GM12878 (cell line): ENCODE data around the gene SLC26A1. TPM values are rescaled to one million over a fixed set of nuclear protein-coding genes. Genes with fewer than 3 reads are reported as not detected.
"Not testable (repeated sequence)": the region's sequence is repeated elsewhere in the genome, so short reads cannot be mapped to it uniquely, and the experiment has no call there.

ENCODE experiments used
- ATAC-seq: fragments of 200-7000 bp; cut with Tn5 transposase; 3 replicates; pipeline ENCODE4 v1.9.1; 2020; ENCODE audit warnings: mild to moderate bottlenecking, moderate library complexity
- BruUV-seq: library from RNA; stranded (reverse); fragments of 400-500 nt; replicated peaks from 2 replicates; lab custom pipeline; 2021; lab: Mats Ljungman, UMichigan
- CTCF ChIA-PET: fragments of 300-600 bp; sonication (Branson Sonifier 250); formaldehyde crosslinking; extraction: SDS; loops from one replicate; lab custom pipeline; 2021; ENCODE audit warnings: inconsistent platforms; lab: Yijun Ruan, JAX
- POLR2A ChIA-PET: fragments of 350-600 bp; formaldehyde crosslinking; extraction: SDS; loops from one replicate; lab custom pipeline; 2021; ENCODE audit warnings: inconsistent platforms; lab: Charles Lee
- RAD21 ChIA-PET: fragments of 300-600 bp; sonication (Branson Sonifier 250); formaldehyde crosslinking; loops from one replicate; lab custom pipeline; 2023; ENCODE audit warnings: antibody characterized with exemption; ENCODE audit not compliant: unreplicated experiment; lab: Charles Lee
- SMC1A ChIA-PET: fragments of 300-600 bp; sonication (Branson Sonifier 250); formaldehyde crosslinking; loops from one replicate; lab custom pipeline; 2023; ENCODE audit not compliant: unreplicated experiment, uncharacterized antibody; lab: Charles Lee
- DNase-seq: peaks from one replicate; pipeline ENCODE4 v3.0.0-alpha.2; 2011; ENCODE audit warnings: low read depth, low spot score
- FAIRE-seq: peaks from 3 replicates; lab custom pipeline; 2011; peaks lifted over from hg19 to GRCh38; lab: Jason Lieb, UNC
- H2AFZ ChIP-seq: 2 replicates; pipeline ENCODE4 v1.6.0; 2011; ENCODE audit warnings: low read depth, low read length, control low read depth; ENCODE audit not compliant: control insufficient read depth
- H3K27ac ChIP-seq: 2 replicates; pipeline ENCODE4 v1.5.1; 2011; ENCODE audit warnings: control low read depth; ENCODE audit not compliant: control insufficient read depth, insufficient read depth
- H3K27me3 ChIP-seq, 2 experiments: replicated peaks in 1 of 2; 2 replicates each; pipeline versions ENCODE4 v1.6.0 to v1.6.1; 2011; ENCODE audit warnings: low read length in 1 of 2; ENCODE audit not compliant: control insufficient read depth in 2 of 2, insufficient read depth in 2 of 2
- H3K36me3 ChIP-seq, 2 experiments: 2 replicates each; pipeline ENCODE4 v1.5.1; 2011; ENCODE audit warnings: low read length in 1 of 2; ENCODE audit not compliant: control insufficient read depth in 2 of 2, insufficient read depth in 2 of 2
- H3K4me1 ChIP-seq: 2 replicates; pipeline ENCODE4 v1.6.1; 2011; ENCODE audit warnings: mild to moderate bottlenecking, low read length, moderate library complexity, mixed read lengths; ENCODE audit not compliant: control insufficient read depth, insufficient read depth
- H3K4me2 ChIP-seq: 2 replicates; pipeline ENCODE4 v1.6.0; 2011; ENCODE audit warnings: control low read depth; ENCODE audit not compliant: control insufficient read depth, insufficient read depth
- H3K4me3 ChIP-seq: fragments of 200-600 bp; sonication (generic); 2 replicates; pipeline ENCODE4 v1.5.1; 2016
- H3K79me2 ChIP-seq: 2 replicates; pipeline ENCODE4 v1.6.0; 2011; ENCODE audit warnings: low read length; ENCODE audit not compliant: control insufficient read depth, insufficient read depth
- H3K9ac ChIP-seq: 2 replicates; pipeline ENCODE4 v1.8.0; 2011; ENCODE audit warnings: low read length, control low read depth, mixed read lengths; ENCODE audit not compliant: control insufficient read depth, insufficient read depth
- H3K9me3 ChIP-seq: replicated peaks from 3 replicates; pipeline ENCODE4 v1.5.1; 2011; ENCODE audit warnings: mild to moderate bottlenecking, low read length; ENCODE audit not compliant: control insufficient read depth, insufficient read depth
- H4K20me1 ChIP-seq: 2 replicates; pipeline ENCODE4 v1.6.0; 2011; ENCODE audit not compliant: control insufficient read depth, insufficient read depth
- BACH1 ChIP-seq: fragments of 450-650 bp; IDR thresholded peaks from 2 replicates; pipeline ENCODE4 v1.6.1; 2017; ENCODE audit warnings: mild to moderate bottlenecking, borderline replicate concordance
- MEF2B ChIP-seq: fragments of 450-650 bp; IDR thresholded peaks from 2 replicates; pipeline ENCODE4 v1.6.1; 2018; ENCODE audit warnings: mild to moderate bottlenecking, moderate library complexity; ENCODE audit not compliant: partially characterized antibody, poor library complexity, severe bottlenecking
- STAT1 ChIP-seq: fragments of 450-650 bp; conservative IDR thresholded peaks from 2 replicates; pipeline ENCODE4 v1.6.1; 2014; ENCODE audit warnings: antibody characterized with exemption, mild to moderate bottlenecking
- WGBS: methylation state at CpG from one replicate; pipeline ENCODE4 v1.1.6; 2016; ENCODE audit warnings: low lambda C conversion rate; ENCODE audit not compliant: insufficient replicate concordance, insufficient coverage; ENCODE audit errors: missing lambda C conversion rate; 5-methylcytosine and 5-hydroxymethylcytosine counted together
- in situ Hi-C: fragments of 300-500 bp; cut with MboI; formaldehyde crosslinking; loops from 9 replicates; pipeline ENCODE4 v1.14.3; 2018; ENCODE audit warnings: mixed read lengths
- intact Hi-C: fragments of 100-400 bp; cut with micrococcal nuclease; formaldehyde crosslinking; loops from one replicate; pipeline ENCODE4 v1.14.2; 2022; ENCODE audit not compliant: unreplicated experiment
- polyA plus RNA-seq, 11 experiments: library from polyadenylated mRNA; depleted of rRNA in 4 of 11; unstranded in 6 of 11; stranded (reverse) in 5 of 11; fragments of >200 nt; fragmentation: Nextera tagmentation in 4 of 11; fragmentation: Illumina TruSeq in 1 of 11; extraction: Ambion mirVana in 4 of 11; extraction: Trizol in 1 of 11; gene quantifications; 1 replicate in 1 of 11; 2 replicates in 10 of 11; pipeline versions ENCODE4 v1.2.1 to v1.2.3, GENCODE V29; 2011 to 2016; ENCODE audit warnings: inconsistent platforms in 2 of 11, missing spikeins in 2 of 11, low read depth in 1 of 11
- total RNA-seq, 4 experiments: library from RNA; depleted of rRNA in 3 of 4; stranded (reverse); fragments of >200 nt in 3 of 4; fragmentation: Illumina TruSeq in 1 of 4; extraction: Trizol in 1 of 4; gene quantifications; 2 replicates each; pipeline versions ENCODE4 v1.2.1 to v1.2.3, GENCODE V29; 2013 to 2021
- TF ChIP-seq, protein P1 (sequence below): fragments of 150-350 bp; IDR thresholded peaks from 2 replicates; pipeline ENCODE4 v1.6.1; 2014; ENCODE audit warnings: mild to moderate bottlenecking, low read depth, low read length
- TF ChIP-seq, protein P2 (sequence below): fragments of 450-650 bp; formaldehyde crosslinking; IDR thresholded peaks from 2 replicates; pipeline ENCODE4 v1.5.0; 2022; ENCODE audit warnings: mild to moderate bottlenecking, missing genetic modification characterization

Gene SLC26A1
- total and polyA plus RNA-seq, 10 of the 15 experiments (the other 5 are each of a cell fraction or from before 2014, with no cell fraction given): 0.05 to 0.96 (median 0.28) TPM; not detected in 5

DNA sequence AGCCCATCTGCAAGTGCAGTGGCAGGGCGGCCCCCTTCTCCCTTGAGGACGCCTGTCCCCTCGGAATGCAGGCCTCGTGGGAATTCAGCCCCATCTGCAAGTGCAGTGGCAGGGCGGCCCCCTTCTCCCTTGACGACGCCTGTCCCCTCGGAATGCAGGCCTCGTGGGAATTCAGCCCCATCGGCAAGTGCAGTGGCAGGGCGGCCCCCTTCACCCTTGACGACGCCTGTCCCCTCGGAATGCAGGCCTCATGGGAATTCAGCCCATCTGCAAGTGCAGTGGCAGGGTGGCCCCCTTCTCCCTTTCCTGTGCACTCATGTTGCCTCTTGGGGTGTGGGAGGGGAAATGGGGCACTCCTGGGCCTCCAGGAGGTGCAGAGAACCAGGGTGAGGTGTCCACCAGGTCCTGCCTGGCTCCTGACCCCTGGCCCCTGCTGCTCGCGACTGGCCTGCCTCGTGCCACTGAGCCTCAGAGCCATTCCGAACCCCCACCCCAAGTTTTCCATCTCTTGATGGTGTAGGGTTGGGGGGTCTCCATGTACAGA, 6.8 kb upstream of the SLC26A1 start:
- SMC1A ChIA-PET: no interaction called here
- CTCF ChIA-PET: no interaction called here
- intact Hi-C loops: no loop called here
- Histone ChIP-seq H3K27me3 (peaks cover 2 to 3% of the 10 kb centered on the region in 2 experiments), H3K27ac (no peak overlapping the region), H3K4me2 (no peak overlapping the region), H4K20me1 (no peaks in the 10 kb centered on the region), H3K9me3 (no peaks in the 10 kb centered on the region; the same call in 2 of the 3 replicates), H3K4me3 (no peak overlapping the region), H3K79me2 (no peaks in the 10 kb centered on the region), H3K9ac (no peak overlapping the region)
- BruUV-seq: no TSS peak
- TF ChIP-seq, protein P1, sequence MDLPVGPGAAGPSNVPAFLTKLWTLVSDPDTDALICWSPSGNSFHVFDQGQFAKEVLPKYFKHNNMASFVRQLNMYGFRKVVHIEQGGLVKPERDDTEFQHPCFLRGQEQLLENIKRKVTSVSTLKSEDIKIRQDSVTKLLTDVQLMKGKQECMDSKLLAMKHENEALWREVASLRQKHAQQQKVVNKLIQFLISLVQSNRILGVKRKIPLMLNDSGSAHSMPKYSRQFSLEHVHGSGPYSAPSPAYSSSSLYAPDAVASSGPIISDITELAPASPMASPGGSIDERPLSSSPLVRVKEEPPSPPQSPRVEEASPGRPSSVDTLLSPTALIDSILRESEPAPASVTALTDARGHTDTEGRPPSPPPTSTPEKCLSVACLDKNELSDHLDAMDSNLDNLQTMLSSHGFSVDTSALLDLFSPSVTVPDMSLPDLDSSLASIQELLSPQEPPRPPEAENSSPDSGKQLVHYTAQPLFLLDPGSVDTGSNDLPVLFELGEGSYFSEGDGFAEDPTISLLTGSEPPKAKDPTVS: no peak
- TF ChIP-seq MEF2B: peak; percentile 42
- no peak for TF ChIP-seq STAT1
- no peak for TF ChIP-seq BACH1
- TF ChIP-seq, protein P2, sequence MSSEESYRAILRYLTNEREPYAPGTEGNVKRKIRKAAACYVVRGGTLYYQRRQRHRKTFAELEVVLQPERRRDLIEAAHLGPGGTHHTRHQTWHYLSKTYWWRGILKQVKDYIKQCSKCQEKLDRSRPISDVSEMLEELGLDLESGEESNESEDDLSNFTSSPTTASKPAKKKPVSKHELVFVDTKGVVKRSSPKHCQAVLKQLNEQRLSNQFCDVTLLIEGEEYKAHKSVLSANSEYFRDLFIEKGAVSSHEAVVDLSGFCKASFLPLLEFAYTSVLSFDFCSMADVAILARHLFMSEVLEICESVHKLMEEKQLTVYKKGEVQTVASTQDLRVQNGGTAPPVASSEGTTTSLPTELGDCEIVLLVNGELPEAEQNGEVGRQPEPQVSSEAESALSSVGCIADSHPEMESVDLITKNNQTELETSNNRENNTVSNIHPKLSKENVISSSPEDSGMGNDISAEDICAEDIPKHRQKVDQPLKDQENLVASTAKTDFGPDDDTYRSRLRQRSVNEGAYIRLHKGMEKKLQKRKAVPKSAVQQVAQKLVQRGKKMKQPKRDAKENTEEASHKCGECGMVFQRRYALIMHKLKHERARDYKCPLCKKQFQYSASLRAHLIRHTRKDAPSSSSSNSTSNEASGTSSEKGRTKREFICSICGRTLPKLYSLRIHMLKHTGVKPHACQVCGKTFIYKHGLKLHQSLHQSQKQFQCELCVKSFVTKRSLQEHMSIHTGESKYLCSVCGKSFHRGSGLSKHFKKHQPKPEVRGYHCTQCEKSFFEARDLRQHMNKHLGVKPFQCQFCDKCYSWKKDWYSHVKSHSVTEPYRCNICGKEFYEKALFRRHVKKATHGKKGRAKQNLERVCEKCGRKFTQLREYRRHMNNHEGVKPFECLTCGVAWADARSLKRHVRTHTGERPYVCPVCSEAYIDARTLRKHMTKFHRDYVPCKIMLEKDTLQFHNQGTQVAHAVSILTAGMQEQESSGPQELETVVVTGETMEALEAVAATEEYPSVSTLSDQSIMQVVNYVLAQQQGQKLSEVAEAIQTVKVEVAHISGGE (CRISPR knock-in tag): no peak
- TF ChIP-seq, all 136 proteins: peak for 1
- ATAC-seq: no peak
- Histone ChIP-seq H2AFZ (no peak overlapping the region), H3K4me1 (no peaks in the 10 kb centered on the region), H3K36me3 (no peaks in the 10 kb centered on the region)
- RAD21 ChIA-PET: no interaction called here
- FAIRE-seq: no peak
- POLR2A ChIA-PET: no interaction called here
- DNase-seq: no peak
- WGBS: 12% methylated on average over 15 of the region's 18 CpGs
- in situ Hi-C loops: no loop called here

DNA sequence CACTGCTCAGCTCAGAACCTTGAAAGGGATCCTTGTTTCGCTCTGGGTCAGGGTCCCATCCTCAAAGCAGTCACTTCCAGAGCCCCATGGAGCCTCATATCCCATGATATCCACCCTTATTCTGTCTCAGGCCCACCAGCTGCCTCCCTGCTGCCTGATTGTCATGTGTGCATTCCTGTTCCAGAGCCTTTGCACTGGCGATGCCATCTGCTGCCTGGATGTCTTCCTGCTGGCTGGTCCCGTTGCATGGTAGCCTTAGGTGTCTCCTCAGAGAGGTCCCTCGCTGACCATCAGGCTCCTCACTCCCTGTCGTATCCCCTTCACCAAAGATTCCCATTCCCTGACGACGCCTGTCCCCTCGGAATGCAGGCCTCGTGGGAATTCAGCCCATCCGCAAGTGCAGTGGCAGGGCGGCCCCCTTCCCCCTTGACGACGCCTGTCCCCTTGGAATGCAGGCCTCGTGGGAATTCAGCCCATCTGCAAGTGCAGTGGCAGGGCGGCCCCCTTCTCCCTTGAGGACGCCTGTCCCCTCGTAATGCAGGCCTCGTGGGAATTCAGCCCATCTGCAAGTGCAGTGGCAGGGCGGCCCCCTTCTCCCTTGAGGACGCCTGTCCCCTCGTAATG, 6.1 kb upstream of the SLC26A1 start:
- H3K4me3 ChIP-seq, CTCF ChIA-PET, H3K9ac ChIP-seq, SMC1A ChIA-PET, DNase-seq, ATAC-seq, H4K20me1 ChIP-seq, FAIRE-seq, H3K79me2 ChIP-seq, H3K27ac ChIP-seq, intact Hi-C loops, H3K9me3 ChIP-seq, RAD21 ChIA-PET, in situ Hi-C loops, H3K4me1 ChIP-seq, H3K27me3 ChIP-seq, POLR2A ChIA-PET, BruUV-seq, H2AFZ ChIP-seq, H3K4me2 ChIP-seq, H3K36me3 ChIP-seq: not testable (repeated sequence)
- 12% methylated on average over 14 of the region's 21 CpGs for WGBS
